ENCODE data around the gene MYBPHL. TPM values are rescaled to one million over a fixed set of nuclear protein-coding genes. Genes with fewer than 3 reads are reported as not detected.

MYBPHL gene
- total RNA-seq, 1 donor from 2014 or later: not detected

GRCh38 chr1:109281680-109282496 is 24.9 kb downstream of the MYBPHL start:
- intact Hi-C loops (cut with micrococcal nuclease): loop anchor here (1.0 to 5.0 kb wide), 3 partner anchors 117 to 535 kb away; partner anchors contain the start of genes ATXN7L2 and STXBP3

GRCh38 chr1:109280862-109281261 is 25.9 kb downstream of the MYBPHL start:
- intact Hi-C loops (cut with micrococcal nuclease): loop anchor here (5.0 kb wide), 1 partner anchor 201 kb away; the partner anchor contains the start of gene ATXN7L2

GRCh38 chr1:109279615-109280278 is 27.1 kb downstream of the MYBPHL start:
- intact Hi-C loops (cut with micrococcal nuclease): loop anchor here (5.0 kb wide), 1 partner anchor 203 kb away; the partner anchor contains the start of gene ATXN7L2

GRCh38 chr1:109277434-109278204 is 29.2 kb downstream of the MYBPHL start:
- intact Hi-C loops (cut with micrococcal nuclease): loop anchor here (1.0 kb wide), 2 partner anchors 122 to 255 kb away; no protein-coding TSS in a partner anchor

- intact Hi-C loops (cut with micrococcal nuclease): no loop called here
Measured at GRCh38 chr1:109275706-109276345, 31.0 kb downstream of the MYBPHL start.

GRCh38 chr1:109274533-109275476 is 32.0 kb downstream of the MYBPHL start:
- intact Hi-C loops (cut with micrococcal nuclease): no loop called here

- intact Hi-C loops (cut with micrococcal nuclease): no loop called here
Measured at GRCh38 chr1:109273570-109274288, 33.1 kb downstream of the MYBPHL start.

- intact Hi-C loops (cut with micrococcal nuclease): no loop called here
Measured at GRCh38 chr1:109272831-109273547, 33.8 kb downstream of the MYBPHL start.

- intact Hi-C loops (cut with micrococcal nuclease): no loop called here
Measured at GRCh38 chr1:109272021-109272799, 34.6 kb downstream of the MYBPHL start.

- intact Hi-C loops (cut with micrococcal nuclease): no loop called here
Measured at GRCh38 chr1:109271458-109271857, 35.4 kb downstream of the MYBPHL start.

- intact Hi-C loops (cut with micrococcal nuclease): no loop called here
Measured at GRCh38 chr1:109270623-109271317, 36.0 kb downstream of the MYBPHL start.

GRCh38 chr1:109269981-109270622 is 36.7 kb downstream of the MYBPHL start:
- intact Hi-C loops (cut with micrococcal nuclease): no loop called here

GRCh38 chr1:109269212-109269980 is 37.4 kb downstream of the MYBPHL start:
- intact Hi-C loops (cut with micrococcal nuclease): no loop called here

GRCh38 chr1:109268431-109269211 is 38.2 kb downstream of the MYBPHL start:
- intact Hi-C loops (cut with micrococcal nuclease): no loop called here

GRCh38 chr1:109267743-109268300 is 39.0 kb downstream of the MYBPHL start:
- intact Hi-C loops (cut with micrococcal nuclease): no loop called here
